GM19467 (cell line): ENCODE measurements around the gene WIPI1.

ENCODE experiments used
- ATAC-seq: cut with Tn5 transposase; IDR thresholded peaks from one replicate; pipeline ENCODE4 v1.9.1; 2021; ENCODE audit warnings: mild to moderate bottlenecking, moderate library complexity; ENCODE audit not compliant: unreplicated experiment

The WIPI1 gene

DNA sequence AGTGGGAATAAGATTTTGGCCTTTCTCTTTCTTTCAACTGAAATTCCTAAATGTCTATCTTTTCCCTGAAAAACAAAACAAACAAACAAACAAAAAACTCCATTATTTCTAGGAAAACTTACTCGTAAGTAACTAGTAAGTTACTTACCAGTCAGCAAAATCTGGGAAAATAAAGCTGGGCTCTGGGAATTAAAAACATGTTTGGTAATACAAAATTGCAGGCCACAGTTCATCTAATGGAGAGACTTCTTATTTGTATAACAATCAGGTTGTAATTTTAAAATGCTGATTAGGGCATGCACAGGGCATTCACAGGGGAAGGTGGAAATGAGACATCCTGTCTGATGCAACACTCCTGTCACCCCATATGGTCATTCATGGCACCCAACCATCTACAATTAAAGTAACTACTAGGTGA lies 3.8 kb upstream of the WIPI1 start:
- ATAC-seq, result no peak

DNA sequence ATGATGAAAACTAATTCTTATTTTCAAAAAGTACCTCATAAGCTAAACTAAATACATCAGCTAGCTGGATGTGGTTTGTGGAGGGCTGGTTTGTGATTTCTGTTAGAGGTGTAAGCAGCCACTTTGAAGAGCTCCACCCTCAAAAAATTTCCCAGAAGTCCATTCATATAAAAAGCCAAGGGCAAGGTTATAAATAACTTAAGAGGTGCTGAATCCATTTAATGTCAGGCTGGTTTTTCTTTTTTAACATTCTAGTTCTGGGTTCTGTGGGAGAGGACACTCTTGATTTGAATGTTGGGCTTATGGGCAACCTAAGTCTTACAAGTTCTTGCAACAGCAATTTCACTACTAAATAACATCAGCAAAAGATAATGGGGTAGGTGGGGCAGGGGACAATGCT lies 3.4 kb upstream of the WIPI1 start:
- no peak for ATAC-seq

- ATAC-seq, result no peak
Observed at GRCh38 chr17:68460146-68460545, 2.9 kb upstream of the WIPI1 start.

DNA sequence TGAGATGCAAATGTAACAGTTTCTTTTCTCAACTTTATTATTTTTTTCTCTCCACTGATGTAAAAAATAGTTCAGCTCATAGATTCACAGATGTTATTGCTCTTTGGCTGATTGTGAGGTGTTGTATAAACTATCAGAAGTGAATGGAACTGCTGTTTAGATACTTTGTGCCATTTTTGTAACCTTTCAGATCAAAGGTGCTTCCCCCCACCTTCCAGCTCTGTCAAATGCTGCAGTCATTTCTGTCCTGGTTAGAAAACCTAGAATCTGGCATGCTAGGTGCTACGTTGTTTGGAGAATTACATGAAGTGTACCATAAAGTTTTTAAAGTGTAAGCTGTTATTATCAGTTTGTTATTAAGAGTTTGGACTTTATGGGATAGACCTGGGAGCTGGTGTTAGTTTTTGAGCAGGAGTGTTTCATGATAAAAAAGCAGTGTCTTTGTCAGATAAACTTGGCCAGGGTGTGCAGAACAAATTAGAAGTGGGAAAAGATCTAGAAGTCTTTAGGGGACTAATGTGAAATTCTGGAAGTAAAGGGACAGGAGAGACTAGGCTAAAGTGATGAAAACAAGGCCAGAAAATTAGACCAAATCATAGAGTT lies 1.8 kb upstream of the WIPI1 start:
- no peak for ATAC-seq

DNA sequence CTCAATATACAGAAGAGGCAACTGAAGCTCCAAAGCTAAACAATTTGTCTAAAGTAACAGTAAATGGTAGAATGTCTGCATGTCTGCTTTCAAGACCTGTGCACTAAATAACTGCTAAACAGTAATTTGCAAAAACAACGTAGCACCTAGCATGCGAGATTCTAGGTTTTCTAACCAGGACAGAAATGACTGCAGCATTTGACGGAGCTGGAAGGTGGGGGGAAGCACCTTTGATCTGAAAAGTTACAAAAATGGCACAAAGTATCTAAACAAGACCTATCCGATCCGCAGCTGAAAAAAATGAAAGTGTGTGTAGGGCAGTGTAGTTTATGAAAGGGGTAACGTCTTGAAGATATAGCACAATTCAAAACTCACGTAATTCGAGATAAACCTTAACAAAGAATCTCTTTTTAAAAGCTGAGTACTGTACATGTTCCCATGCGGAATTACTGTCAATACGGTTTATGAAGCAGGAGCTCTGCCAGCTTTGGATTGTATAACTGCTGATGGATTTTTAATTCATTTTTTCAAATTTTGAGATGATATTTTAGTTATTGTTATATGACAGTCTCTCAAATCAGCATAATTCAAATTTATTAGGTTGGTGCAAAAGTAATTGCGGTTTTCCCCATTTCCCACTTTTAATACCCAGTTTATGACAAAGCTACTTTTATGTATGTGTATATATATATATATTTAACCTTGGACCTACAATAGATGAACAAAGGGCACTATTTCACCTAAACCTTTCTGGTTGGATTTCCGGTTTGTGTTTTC lies 1.2 kb upstream of the WIPI1 start:
- ATAC-seq, result no peak

DNA sequence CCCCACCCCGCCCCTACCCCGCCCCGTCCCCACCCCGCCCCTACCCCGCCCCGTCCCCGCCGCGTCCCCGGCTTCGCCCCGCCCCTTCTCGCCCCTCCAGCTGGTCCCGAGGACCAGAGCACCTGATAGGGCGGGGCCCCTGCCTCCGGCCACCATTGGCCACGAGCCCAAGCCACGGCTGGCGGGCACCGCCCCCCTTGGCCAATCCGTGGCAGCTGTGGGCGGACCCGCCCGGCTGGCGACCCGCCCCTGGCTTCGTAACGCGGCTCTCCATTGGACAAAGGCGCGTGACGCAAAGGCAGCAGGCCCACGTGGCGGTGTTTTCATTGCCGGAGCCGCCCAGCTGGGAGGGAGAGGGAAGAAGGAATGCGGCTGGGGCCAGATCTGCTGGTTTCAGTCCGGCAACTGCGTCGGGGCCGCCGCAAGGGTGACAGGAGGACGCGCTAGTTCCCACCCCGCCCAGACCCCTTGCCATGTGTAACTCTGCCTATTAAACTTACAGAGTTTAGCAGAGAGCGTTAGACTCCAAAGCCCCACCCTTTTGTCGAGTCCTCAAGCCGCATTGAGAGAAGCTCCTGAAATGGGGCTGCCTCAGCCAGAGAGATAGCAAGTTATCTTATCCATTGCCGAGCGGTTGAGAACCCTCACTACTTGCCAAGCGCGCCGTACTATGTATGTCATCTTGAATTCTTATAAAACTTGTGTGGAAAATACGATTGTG lies 403 bp upstream of the WIPI1 start:
- peak; percentile 69 for ATAC-seq

GRCh38 chr17:68456339-68457167 lies 743 bp downstream of the WIPI1 start:
- ATAC-seq, result no peak

DNA sequence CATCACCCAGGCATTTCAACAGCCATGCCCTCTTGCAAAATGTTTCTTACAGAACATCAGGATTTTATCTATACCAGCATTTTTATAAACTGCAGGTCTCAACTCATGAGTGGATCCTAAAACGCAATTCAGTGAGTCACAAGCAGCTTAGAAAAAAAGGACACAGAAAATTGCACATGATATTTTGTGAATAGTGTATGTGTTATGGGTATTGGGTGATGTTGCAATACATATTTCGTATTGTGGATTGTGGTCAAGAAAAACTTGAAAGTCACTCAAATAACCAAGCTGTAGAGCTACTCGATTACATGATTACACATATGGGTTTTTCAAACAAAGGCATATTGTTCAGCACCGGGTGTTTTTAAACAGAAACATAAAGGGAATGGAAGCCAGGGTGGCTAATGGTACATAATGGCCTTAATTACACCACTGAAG lies 1.4 kb downstream of the WIPI1 start:
- ATAC-seq, result no peak

DNA sequence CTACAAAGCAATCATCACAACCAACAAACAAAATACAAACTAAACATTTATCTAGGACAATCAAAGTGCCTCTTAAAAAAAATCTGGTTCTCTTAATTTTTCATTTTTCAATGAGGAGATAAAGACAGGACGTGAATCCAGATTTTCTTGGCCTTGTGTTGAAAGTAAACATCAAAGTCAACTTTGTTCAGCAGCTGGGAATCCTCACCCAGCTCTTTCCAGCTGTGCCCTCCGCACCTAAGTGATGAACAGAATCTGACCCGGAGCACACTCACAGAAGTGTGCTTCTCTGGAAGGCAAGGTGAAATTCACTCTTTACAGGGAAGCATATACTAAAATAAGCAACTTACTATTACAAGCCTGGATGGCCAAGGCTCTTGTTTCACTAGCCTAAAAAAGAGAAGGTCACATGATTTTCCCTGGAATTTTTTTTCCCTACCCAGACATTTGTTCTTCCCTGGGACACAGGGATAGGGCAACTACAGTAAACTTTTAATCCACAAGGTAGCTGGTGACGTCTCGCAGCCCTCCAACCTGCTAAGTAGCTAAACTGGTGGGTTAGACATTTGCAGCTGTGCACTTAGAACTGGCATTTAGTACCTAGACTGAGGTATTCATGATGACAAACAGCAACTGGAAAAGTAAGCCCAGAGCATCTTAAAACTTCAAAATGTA lies 3.2 kb downstream of the WIPI1 start:
- ATAC-seq, result no peak

DNA sequence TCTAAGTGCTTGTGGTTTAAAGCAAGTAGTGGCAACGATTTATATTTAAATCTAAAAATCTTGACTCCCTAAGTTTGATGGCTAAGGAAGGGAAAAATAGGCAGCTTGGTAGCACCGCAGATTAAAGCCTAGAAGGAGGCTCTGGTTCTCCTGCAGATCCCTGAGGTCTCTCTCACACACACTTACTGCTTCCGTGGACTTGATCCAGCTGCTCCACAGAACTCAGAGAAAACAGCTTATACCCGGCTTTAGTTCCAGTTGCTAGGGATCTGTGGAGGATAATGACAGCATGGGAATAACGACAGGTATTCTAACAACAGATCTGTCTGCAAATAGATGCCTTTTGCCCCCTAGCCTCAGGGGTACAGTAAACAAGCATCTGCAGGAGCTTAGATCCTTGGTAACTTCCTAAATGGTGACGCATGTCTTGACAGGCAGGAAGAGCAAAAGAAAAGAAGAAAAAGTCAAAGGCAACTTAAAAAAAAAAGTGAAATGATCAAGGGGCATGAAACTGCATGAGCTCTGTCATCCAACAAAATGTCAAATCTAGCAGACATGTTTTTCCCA lies 4.5 kb downstream of the WIPI1 start:
- ATAC-seq, result no peak

- ATAC-seq, result no peak
Observed at GRCh38 chr17:68451670-68452354, 5.5 kb downstream of the WIPI1 start.

GRCh38 chr17:68450801-68451200 lies 6.5 kb downstream of the WIPI1 start:
- no peak for ATAC-seq

DNA sequence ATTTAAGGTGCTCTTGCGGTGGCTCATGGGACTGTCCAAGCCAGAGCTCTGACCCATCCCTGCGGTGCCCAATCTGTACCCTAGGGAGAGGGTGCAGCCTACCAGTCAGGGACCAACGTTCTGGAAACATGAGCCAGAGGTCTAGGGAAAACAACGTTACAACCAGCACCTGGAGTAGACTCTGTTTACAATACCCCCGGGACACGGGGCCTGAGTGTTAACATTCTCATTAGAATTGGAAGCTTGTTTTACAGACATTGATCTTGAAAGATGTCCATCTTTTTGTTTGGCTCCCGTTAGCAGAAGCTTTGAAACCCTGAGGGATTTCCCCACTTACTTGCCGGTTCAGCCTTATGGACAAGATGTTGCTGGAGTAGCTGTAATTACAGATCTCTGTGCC lies 6.9 kb downstream of the WIPI1 start:
- ATAC-seq, result no peak

GRCh38 chr17:68449021-68449739 lies 8.1 kb downstream of the WIPI1 start:
- ATAC-seq, result no peak

GRCh38 chr17:68446626-68447041 lies 10.7 kb downstream of the WIPI1 start:
- no peak for ATAC-seq

DNA sequence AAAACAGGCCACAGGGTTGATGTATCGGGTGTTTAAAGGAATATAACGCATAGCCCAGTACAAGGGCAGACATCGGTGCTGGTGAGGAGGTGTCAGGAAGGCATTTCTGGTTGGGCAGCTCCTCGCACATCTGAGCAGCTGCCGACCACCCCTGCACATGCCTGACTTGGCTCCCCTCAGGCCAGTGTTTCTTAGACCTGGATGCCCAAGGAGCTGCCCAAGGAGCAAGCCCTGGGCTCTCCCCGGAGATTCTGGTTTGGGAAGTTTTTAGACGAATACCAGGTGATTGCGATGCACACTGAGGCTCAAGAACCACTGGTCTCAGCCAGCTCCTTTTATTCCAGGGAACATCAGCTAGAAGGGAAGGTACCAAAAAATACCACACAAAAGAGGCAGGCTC lies 11.6 kb downstream of the WIPI1 start:
- ATAC-seq, result no peak

DNA sequence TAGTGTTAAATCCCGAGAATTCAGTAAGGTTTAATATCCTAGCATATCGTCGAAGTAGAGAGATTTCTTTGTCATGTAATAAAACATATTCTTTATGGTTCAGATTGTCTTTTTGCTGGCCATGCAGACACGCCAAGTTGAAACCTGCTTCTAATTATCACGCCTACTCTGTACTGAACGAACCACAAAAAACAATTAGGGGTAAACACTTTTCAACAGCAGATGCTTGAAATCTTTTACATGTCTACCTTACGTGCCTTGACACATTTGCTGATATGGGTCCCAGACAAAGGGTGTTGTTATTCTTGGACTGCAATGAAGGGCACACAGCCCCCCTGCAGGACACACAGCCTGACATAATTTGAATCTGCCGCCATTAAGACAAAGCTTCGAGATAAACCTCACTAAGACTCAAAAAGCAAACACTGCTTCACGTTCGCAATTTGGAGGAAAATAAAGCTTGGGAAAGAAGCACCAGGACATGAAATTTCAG lies 13.3 kb downstream of the WIPI1 start:
- ATAC-seq, result no peak

- ATAC-seq, result no peak
Observed at GRCh38 chr17:68441070-68441770, 16.1 kb downstream of the WIPI1 start.
